UCSD-AML1 (cell line): ENCODE results near the gene SLC16A3.
A peak's percentile ranks its signal among the peaks of the same experiment; 100 is the strongest.
"Not testable (repeated sequence)": the region's sequence is repeated elsewhere in the genome, so short reads cannot be mapped to it uniquely, and the experiment has no call there.

ENCODE experiments used
- DNase-seq: peaks from one replicate; lab custom pipeline; 2025; ENCODE audit not compliant: unreplicated experiment; lab: John Stamatoyannopoulos, UW

The SLC16A3 gene

DNA sequence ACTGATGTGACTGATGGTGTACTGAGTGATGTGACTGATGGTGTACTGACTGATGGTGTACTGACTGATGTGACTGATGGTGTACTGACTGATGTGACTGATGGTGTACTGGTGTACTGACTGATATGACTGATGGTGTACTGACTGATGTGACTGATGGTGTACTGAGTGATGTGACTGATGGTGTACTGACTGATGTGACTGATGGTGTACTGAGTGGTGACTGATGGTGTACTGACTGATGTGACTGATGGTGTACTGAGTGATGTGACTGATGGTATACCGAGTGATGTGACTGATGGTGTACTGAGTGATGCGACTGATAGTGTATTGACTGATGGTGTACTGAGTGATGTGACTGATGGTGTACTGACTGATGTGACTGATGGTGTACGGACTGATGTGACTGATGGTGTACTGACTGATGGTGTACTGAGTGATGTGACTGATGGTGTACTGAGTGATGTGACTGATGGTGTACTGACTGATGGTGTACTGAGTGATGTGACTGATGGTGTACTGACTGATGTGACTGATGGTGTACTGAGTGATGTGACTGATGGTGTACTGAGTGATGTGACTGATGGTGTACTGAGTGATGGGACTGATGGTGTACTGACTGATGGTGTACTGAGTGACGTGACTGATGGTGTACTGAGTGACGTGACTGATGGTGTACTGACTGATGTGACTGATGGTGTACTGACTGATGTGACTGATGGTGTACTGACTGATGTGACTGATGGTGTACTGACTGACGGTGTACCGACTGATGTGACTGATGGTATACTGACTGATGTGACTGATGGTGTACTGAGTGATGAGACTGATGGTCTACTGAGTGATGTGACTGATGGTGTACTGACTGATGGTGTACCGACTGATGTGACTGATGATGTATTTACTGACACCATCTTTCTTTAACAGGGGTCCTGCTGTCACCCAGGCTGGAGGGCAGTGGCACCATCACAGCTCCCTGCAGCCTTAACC is 31.4 kb downstream of the SLC16A3 start:
- DNase-seq: not testable (repeated sequence)

DNA sequence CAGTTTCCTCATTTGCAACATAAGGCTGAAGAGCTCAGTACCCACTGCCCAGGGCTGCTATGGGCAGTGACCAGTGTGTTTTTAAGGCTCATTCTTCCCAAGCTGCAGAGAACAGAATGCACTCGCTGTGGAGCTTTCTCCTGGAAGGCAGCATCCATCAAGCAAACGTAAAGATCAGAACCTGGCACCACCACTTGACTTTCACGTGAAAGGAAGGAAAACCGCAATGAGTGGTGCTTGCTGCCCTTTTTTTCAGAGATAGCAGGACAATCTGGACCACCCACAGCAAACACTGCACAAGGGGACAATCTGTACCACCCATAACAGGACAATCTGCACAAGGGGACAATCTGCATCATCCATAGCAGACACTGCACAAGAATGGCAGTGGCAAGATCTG is 33.5 kb downstream of the SLC16A3 start:
- no peak for DNase-seq

DNA sequence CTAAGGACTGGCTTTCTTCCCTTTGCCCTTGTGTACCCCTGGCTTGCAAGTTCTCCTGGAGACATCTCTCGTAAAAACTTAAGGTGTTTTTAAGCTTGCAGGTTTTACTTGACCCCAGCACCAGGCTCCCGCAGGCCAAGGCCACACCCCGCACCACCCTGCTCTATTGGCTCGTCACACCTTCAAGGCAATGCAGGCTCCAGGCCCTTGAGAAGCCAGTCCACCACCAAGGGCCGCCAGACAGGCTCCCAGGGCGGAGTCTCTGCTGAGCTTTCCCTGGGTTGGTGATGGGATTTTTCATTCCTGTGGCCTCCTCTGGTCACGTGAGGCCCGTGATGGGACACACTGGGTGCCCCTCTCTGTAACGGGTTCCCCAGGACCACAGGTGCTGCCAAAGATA is 34.8 kb downstream of the SLC16A3 start:
- no peak for DNase-seq

DNA sequence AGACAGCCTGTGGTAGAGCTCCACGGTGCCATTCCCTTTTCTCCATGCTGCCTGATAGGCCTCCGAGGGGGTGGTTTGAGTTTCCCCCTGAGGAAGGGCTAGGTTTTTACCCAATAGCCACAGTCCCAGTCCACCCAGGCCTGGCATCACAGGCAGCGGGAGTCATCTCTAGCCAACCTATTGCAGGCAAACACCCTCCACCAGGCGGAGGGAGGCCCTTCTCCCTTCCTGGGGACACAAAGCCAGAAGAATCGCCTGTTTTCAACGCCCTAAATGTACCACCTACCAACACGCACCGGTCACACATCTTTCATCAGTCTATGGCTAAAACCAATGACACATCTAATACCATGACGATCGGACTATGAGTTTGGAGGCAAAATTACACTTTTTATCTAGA is 37.3 kb downstream of the SLC16A3 start:
- no peak for DNase-seq

DNA sequence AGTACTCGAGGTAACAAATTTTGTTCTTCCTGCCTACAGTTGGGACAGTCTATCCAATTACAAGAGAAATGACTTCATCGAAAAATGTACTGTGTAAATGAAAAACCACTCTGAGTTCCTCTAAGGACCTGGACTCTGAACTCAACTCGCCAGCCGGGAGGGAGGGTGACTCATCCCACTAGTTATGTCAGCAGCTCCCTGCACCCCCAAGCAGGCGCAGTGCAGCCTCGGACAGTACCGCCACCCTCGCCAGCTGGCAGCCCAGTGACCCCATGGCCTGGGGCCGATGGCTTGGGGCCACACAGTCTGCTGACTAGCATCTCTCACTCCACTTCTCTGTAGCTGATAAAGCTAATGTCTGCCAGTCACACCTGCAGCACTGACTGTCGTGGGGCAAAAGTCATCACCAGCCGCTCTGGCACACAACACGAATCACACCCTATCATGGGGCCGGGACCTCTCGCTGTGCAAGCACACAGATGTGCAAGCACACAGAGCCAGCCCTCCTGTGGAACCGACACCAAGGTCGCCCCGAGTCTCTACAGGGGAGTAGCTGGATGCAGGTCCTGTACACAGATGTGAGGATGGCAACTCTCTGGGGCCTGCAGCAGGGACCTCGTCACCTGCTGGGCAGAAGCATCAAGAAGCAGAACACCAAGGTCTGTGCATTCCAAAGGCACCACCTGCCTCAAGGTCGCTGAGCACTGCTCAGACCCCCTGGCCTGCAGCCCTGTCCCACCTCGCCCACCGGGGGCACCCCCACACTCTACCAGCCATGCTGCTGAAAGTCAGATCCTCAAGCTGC is 38.9 kb downstream of the SLC16A3 start:
- DNase-seq: no peak

DNA sequence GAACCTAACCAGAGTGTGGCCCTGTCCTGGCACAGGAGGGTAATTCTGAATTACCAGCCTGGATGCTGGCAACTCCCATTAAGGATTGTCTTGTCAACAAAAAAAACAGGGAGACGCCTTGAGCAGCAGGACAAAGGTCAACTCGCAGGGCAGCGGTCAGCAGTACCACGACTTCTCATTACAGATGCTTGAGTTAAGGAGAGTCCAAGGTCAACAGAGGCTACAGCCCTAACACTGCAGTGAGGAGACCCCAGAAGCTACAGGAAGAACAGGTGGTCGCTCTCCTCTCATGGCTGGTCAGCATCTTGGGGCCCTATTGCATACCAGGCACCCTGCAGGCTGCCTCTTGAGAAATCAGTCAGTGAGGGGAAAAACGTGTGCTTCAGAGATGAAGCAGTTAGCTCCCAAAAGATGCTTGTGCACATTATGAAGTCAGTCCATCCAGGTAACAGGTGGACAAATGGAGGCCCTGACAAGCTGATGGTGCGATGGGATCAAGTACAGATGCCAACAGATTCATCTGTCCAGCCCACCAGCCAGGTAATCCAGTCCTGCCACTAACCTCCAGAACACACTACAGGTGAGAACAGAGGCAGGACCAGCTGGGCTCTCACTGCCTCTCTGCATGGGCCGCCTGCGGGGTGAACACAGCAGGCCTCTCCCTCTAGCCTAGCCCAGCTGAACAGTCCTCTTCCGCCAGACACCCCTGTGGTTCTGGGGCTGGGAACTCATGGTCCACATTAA is 40.5 kb downstream of the SLC16A3 start:
- no peak for DNase-seq

DNA sequence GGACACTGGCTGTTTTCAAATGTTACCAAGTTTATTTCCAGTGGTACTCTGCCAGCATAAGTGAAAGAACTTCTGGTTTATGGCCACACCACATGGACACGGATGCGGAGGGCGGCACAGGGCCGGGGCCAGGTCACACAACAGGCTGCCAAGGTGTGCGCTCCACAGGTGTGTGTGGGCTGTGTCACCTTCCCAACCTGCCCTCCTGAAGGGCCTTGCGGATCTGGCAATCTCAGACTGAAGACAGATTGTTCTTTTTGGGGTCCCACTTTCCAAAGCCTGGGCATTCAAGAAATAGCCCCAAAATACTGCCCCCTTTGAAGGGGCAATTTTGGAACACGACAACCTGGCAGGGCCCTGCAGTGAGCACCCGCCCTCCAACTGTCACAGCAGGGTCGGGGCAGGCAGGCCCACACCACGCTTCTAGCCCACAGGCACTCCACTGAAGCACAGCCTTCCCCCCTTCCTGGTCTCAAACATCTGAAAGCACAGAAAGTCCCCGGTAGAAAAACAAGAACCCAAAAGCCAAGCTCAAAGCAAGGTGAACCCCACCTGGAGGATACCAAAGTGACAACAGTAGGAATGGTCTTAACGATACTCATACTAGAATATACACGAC is 41.1 kb downstream of the SLC16A3 start:
- DNase-seq: no peak

DNA sequence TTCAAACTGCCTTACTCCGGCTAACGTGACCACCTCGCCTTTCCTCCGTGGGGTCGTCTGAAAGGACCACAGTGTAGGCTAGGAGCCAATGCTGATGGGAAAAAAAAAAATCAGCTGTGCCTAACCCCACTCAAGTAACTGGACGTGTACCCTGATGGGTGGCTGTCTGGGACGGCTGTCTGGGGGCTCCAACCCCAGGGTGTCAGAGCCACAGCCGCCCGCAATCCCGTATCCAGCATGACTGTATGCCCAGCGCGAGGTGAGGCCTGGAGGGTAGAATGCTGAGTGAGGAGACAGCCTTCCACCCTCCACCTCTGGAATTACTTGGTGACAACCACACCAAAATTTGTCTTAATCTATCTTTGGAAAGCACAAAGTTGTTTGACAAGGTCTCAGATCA is 41.8 kb downstream of the SLC16A3 start:
- no peak for DNase-seq

DNA sequence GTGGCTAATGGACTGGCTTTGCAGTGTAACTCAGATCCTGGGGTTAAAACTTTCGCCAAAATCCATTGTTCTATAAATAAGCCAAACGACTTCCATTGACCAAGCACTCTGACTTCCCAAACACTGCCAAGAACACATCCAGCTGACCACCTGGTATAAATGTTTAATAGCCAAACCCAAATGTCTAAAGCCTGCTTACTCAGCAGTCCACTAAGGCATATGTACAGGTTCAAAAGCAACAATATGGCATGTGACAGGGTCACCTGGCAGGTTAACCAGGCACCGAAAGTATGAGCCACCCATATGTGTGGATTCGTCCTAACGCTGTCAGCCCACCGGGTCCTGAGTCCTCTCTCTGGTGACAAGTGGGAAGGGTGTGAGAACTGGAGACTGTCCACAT is 42.6 kb downstream of the SLC16A3 start:
- DNase-seq: no peak

DNA sequence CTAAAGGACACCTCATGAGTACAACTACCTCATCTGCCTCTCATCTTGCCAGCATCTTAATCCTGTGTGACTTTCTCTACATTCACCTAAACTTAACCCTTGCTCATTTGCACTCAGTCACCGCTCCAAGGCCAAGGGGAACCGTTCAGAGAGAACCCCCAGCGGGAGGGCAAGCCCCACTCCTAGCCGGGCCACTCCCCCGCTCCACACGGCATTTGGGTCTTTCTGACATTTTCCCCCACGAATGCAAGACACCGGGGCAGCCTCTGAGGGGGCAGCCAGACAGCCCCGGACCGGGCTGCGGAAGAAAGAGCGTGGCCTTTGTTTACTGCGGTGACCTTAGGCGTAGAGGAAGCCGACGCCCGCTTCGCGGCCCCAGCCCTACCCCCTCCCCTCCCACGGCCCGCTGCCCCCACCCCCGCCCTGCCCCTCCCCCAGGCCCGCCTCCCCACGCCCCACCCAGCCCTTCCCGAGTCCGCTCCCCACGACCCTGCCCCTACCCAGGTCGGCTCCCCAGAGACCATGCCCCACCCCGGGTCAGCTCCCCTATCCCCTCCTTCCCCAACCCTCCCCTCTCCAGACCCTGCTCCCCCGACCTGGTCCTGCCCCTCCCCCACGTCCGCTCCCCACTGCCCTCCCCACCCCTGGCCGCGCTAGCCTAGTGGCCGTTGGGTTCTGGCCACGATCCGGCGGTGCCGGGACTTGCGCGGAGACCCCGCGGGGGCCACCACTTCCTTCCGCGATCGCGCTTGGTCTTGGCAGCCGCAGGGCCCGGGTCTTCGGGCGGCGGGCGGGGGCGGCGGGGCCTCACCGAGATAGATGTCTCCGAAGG is 43.9 kb downstream of the SLC16A3 start:
- peak; percentile 61 for DNase-seq

DNA sequence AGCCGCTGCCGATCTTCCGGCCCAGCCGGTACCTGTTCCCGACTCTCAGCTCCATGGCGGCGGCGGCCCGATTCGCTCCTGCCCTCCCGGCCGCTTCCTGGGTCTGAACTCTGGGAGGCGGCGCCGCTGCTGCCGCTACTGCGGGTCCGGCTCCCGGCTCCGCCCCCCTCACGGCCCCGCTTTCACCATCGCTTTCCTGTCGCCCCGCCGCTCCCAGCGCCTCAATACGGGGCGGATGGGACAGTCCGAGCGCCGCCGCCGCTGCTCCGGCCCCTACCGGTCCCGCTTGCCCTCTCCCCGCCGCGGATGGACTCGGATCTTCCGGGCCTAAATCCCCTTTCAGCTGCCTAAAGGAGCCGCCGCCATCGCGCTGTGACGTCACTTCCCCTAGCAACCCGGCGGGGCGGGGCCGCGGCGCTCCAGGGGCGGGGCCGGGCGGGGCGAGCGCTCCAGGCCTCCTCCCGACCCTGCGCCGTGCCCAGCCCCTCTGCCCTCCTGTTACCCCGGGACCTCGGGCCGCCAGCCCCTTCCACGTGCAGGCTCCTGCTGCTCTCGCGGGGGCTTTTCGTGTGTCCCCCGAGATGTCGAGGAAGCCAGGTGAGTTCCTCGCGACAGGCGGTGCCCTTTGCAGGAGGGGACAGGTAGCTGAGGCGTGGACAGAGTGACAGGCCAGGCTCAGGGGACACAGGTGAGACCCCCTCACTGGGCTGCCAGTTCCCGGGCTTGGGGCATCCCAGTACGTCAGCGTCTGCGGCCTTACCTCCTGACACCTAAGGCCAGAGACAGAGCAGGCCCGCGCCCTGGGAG is 44.7 kb downstream of the SLC16A3 start, which contains the start of gene CSNK1D:
CSNK1D (minus strand) TSS at position 374 of the 807 bp plus-strand sequence; CDS start at position 55, 319 bp downstream.
- DNase-seq: peak; percentile 90

DNA sequence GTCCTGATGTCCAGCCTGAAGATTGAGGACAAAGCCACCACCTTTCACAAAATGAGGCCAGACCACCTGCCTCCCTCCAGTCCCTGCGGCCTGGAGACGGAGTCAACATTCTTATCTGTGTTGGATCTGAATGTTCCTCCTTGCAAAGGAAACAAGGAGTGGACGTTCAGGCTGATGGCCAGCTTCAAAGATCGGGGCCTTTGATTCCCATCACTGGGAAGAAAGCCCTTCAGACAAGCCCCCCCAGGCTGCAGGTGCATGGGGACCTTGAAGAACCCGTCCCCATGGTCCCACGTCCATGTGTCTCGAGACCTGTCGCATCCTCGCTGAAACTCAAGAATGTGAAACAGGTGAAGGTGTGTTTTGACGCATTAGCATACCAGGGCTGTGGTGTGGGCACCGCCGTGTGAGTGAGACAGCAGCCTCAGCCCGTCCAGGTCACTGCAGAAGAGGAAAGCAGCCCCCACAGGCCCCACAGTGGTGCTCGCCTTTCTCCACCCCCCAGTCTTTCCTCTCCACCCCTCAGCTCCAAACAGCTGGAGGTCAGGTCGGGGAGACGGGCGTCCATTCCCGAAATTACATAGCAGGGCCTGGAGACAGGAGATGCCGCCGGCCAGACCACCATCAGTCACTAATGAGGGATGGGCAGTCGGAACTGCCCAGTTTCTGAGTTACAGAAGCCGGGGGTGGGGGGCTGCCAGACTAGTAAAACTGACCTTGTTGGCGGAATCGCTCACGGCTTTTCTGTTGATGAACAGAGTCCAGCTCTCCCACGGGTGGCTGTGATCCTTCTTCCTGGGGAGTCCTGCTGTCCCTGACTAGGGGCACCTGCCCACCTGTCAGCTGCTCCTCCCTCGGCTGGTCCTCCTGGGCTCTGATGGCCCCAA is 45.5 kb downstream of the SLC16A3 start:
- no peak for DNase-seq

DNA sequence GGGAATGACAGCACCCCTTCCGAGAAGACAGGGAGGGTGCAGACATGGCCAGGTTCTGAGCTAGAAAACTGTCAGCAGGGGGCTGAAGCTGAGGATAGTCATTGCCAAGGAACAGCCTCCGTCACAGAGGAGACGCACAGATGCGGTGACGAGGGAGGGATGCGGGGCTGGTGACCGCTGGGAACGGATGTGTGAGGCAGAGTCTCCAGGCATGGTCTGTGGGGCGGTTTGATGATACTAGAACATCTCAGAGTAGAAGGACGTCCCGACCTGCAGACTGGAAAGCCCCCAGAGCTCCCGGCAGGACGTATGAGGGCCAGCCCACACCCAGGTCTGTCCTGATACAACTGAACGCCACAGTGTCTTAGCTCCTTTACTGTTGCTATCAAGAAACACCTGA is 46.5 kb downstream of the SLC16A3 start:
- no peak for DNase-seq

DNA sequence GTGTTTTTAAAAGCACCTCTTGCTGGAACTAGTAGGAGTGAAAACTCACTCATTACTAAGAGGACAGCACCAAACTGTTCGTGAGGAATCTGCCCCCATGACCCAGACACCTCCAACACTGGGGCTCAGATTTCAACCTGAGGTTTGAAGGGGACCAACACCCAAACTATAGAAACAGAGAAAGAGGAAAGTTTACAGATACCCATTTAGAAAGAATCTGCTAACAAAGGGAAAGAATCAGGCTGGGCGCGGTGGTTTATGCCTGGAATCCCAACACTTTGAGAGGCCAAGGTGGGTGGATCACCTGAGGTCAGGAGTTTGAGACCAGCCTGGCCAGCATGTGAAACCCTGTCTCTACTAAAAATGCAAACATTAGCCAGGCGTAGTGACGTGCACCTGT is 48.1 kb downstream of the SLC16A3 start:
- DNase-seq: no peak

DNA sequence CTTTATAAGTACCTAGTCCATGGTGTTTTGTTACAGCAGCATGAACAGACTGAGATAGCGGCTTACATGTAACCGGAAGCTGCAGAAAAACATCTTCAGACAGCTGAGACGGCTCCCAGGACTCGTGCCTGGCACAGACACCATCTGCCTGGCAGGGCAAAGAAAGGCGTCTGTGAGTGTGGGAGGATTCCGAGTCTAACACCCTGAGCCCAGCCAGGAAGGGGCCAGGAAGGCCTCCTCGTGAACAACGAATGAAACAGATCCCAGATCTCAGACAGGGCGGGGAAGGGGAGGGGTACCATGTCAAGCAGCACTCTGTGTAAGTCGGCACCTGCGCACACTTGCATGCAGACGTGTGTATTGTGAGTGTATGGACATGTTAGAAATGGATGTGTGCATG is 49.0 kb downstream of the SLC16A3 start:
- DNase-seq: no peak

DNA sequence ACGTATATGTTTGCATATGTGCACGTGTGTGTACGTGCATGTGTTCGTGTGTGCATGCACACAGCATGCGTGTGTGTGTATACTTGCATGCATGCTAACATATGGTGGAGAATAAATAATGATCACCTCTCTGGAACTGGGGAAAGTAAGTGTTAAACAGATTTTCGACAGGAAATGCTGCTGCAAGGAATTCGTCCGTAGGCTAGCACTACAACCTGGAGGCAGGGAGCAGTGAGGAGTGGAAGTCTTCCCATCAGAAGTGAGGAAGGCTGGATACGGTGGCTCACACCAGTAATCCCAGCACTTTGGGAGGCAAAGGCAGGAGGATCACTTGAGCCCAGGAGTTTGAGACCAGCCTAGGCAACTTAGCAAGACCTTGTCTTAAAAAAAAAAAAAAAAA is 49.5 kb downstream of the SLC16A3 start:
- DNase-seq: no peak

DNA sequence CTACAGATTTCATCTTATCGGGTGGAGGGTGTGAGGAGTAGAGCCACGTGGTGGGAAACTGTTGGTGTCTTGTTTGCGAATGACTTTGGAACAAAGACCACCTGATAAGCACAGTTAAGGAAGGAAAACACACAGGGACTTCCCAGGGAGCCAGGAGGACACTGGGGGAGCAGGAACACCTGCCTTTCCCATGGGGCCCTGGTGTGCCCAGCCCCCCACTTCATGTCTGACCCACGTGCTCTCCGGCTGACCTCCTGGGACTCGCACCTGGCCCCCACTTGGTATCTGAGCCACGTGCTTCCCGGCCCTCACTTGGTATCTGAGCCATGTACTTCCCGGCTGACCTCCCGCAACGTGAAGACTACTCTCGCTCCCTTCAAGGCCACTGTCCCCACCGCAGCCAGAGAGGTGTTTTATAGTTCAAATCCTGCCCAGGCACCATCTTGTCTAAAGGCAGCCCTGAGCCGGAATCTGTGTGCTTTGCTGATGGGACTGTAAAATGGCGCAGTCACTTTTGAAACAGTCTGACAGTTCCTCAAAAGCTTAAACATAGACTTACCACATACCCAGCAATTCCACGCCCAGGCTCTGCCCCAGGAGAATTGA is 50.0 kb downstream of the SLC16A3 start:
- DNase-seq: no peak

DNA sequence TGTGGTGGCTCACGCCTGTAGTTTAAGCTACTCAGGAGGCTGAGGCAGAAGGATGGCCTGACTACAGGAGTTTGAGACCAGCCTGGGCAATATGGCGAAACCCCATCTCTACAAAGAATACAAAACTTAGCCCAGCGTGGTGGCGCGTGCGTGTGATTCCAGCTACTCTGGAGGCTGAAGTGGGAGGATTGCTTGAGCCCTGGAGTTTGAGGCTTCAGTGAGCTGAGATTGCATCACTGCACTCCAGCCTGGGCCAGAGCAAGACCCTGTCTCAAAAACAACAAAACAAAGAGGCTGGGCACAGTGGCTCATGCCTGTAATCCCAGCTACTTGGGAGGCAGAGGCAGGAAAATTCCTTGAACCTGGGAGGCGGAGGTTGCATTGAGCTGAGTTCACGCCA is 51.7 kb downstream of the SLC16A3 start:
- no peak for DNase-seq
